B cell (primary cell): Measurements from ENCODE around the gene GULP1. TPM values are rescaled to one million over a fixed set of nuclear protein-coding genes. Genes with fewer than 3 reads are reported as not detected.

Experiments
- ATAC-seq: fragments of 200-7000 bp; cut with Tn5 transposase; one replicate; pipeline ENCODE4 v1.10.0; 2021; ENCODE audit warnings: low read depth, mild to moderate bottlenecking, moderate number of reproducible peaks, moderate library complexity
- CTCF ChIA-PET: fragments of 350-600 bp; sonication (Branson Sonifier 250); formaldehyde crosslinking; loops from one replicate; lab custom pipeline; 2021; ENCODE audit warnings: antibody characterized with exemption, inconsistent platforms; lab: Charles Lee
- POLR2A ChIA-PET: fragments of 350-600 bp; sonication (Branson Sonifier 250); formaldehyde crosslinking; loops from one replicate; lab custom pipeline; 2021; ENCODE audit warnings: antibody characterized with exemption; lab: Charles Lee
- DNase-seq: peaks from one replicate; pipeline ENCODE4 v3.0.0; 2013
- H2AFZ ChIP-seq: 2 replicates; pipeline ENCODE4 v1.6.1; 2012; ENCODE audit warnings: mild to moderate bottlenecking, low read depth, low read length; ENCODE audit not compliant: insufficient read depth, poor library complexity, severe bottlenecking
- H3K27ac ChIP-seq, 2 donors: 1 replicate in 1 of 2; 2 replicates in 1 of 2; pipeline ENCODE4 v1.5.1; 2012 to 2013; ENCODE audit warnings: low read length in 2 of 2, mild to moderate bottlenecking in 2 of 2, moderate library complexity in 1 of 2
- H3K27me3 ChIP-seq, 4 experiments: fragments of 200-600 bp in 1 of 4; sonication (generic) in 1 of 4; replicated peaks in 1 of 4; 1 replicate in 2 of 4; 2 replicates in 2 of 4; pipeline versions ENCODE4 v1.6.1 to v1.7.0; 2013 to 2016; ENCODE audit warnings: low read length in 3 of 4, mild to moderate bottlenecking in 2 of 4, mixed read lengths in 1 of 4, moderate library complexity in 1 of 4; ENCODE audit not compliant: insufficient read depth in 4 of 4, control insufficient read depth in 3 of 4; ENCODE audit errors: control extremely low read depth in 1 of 4
- H3K36me3 ChIP-seq, 2 experiments: replicated peaks in 1 of 2; 1 replicate in 1 of 2; 2 replicates in 1 of 2; pipeline versions ENCODE4 v1.6.1 to v1.7.1; 2013; ENCODE audit warnings: low read length in 1 of 2; ENCODE audit not compliant: insufficient read depth in 2 of 2, control insufficient read depth in 1 of 2; ENCODE audit errors: control extremely low read depth in 1 of 2, extremely low read depth in 1 of 2
- H3K4me1 ChIP-seq, 2 donors: fragments of 200-600 bp in 1 of 2; sonication (generic) in 1 of 2; 1 replicate in 1 of 2; 2 replicates in 1 of 2; pipeline versions ENCODE4 v1.5.1 to v1.6.1; 2013 to 2017; ENCODE audit warnings: low read length in 2 of 2; ENCODE audit not compliant: control insufficient read depth in 2 of 2, insufficient read depth in 2 of 2
- H3K4me2 ChIP-seq: replicated peaks from 2 replicates; pipeline ENCODE3; 2012; ENCODE audit warnings: mild to moderate bottlenecking, low read depth, low read length; ENCODE audit not compliant: poor library complexity, severe bottlenecking
- H3K4me3 ChIP-seq, 5 experiments: fragments of 200-600 bp in 1 of 5; sonication (generic) in 1 of 5; 1 replicate in 3 of 5; 2 replicates in 2 of 5; pipeline versions ENCODE4 v1.5.1 to v1.7.0; 2011 to 2016; ENCODE audit warnings: low read length in 4 of 5, mild to moderate bottlenecking in 4 of 5, low read depth in 2 of 5, control low read depth in 1 of 5, moderate library complexity in 1 of 5; ENCODE audit not compliant: insufficient read depth in 1 of 5; ENCODE audit errors: control extremely low read depth in 1 of 5, extremely low read depth in 1 of 5
- H3K79me2 ChIP-seq: fragments of 200-600 bp; sonication (generic); one replicate; pipeline ENCODE4 v1.6.0; 2016; ENCODE audit warnings: low read length; ENCODE audit not compliant: control insufficient read depth, insufficient read depth
- H3K9ac ChIP-seq: fragments of 200-600 bp; sonication (generic); 2 replicates; pipeline ENCODE4 v1.6.1; 2017; ENCODE audit warnings: mild to moderate bottlenecking, low read length, moderate library complexity
- H3K9me3 ChIP-seq, 3 donors: one replicate each; pipeline versions ENCODE4 v1.6.1 to v1.7.1; 2013; ENCODE audit warnings: low read length in 2 of 3; ENCODE audit not compliant: control insufficient read depth in 2 of 3, insufficient read depth in 1 of 3; ENCODE audit errors: control extremely low read depth in 1 of 3
- H4K20me1 ChIP-seq: 2 replicates; pipeline ENCODE4 v1.6.0; 2012; ENCODE audit warnings: mild to moderate bottlenecking, low read length; ENCODE audit not compliant: insufficient read depth, control insufficient read depth, poor library complexity, severe bottlenecking
- H3K27ac Mint-ChIP-seq: one replicate; pipeline ENCODE4 v1.8.0; 2021; ENCODE audit warnings: mixed read lengths
- H3K27me3 Mint-ChIP-seq: one replicate; pipeline ENCODE4 v1.8.0; 2021; ENCODE audit warnings: mixed read lengths
- H3K4me1 Mint-ChIP-seq: one replicate; pipeline ENCODE4 v1.8.0; 2021; ENCODE audit warnings: mixed read lengths
- H3K4me3 Mint-ChIP-seq: one replicate; pipeline ENCODE4 v1.8.0; 2021; ENCODE audit warnings: mixed read lengths
- H3K9me3 Mint-ChIP-seq: one replicate; pipeline ENCODE4 v1.8.0; 2022; ENCODE audit warnings: mixed read lengths; ENCODE audit not compliant: insufficient read depth
- CTCF ChIP-seq: fragments of 200-600 bp; IDR thresholded peaks from one replicate; pipeline ENCODE4 v1.8.0; 2022; ENCODE audit warnings: antibody characterized with exemption, mild to moderate bottlenecking
- EZH2 ChIP-seq: IDR thresholded peaks from 2 replicates; pipeline ENCODE4 v1.6.1; 2012; ENCODE audit warnings: borderline replicate concordance, low read depth, mild to moderate bottlenecking, moderate library complexity, low read length; ENCODE audit not compliant: insufficient read depth, poor library complexity, severe bottlenecking
- WGBS: methylation state at CpG from one replicate; pipeline ENCODE4 v1.1.5; 2013; ENCODE audit warnings: missing lambda C conversion rate; ENCODE audit not compliant: insufficient coverage; 5-methylcytosine and 5-hydroxymethylcytosine counted together
- intact Hi-C: fragments of 100-400 bp; cut with micrococcal nuclease; formaldehyde crosslinking; loops from one replicate; pipeline ENCODE4 v1.10.0; 2022
- polyA plus RNA-seq: library from polyadenylated mRNA; depleted of rRNA; stranded (reverse); fragments of >200 nt; gene quantifications from 2 replicates; pipeline ENCODE4 v1.2.3, GENCODE V29; 2012
- total RNA-seq, 2 donors: library from RNA; stranded (reverse); fragments of 120-200 nt in 1 of 2; gene quantifications; 1 replicate in 1 of 2; 2 replicates in 1 of 2; pipeline versions ENCODE4 v1.2.3 to v1.2.4, GENCODE V29; 2013 to 2022

GULP1 gene
- total and polyA plus RNA-seq, 2 donors (not counting 1 experiment from before 2014, with no cell fraction given) = not detected

DNA sequence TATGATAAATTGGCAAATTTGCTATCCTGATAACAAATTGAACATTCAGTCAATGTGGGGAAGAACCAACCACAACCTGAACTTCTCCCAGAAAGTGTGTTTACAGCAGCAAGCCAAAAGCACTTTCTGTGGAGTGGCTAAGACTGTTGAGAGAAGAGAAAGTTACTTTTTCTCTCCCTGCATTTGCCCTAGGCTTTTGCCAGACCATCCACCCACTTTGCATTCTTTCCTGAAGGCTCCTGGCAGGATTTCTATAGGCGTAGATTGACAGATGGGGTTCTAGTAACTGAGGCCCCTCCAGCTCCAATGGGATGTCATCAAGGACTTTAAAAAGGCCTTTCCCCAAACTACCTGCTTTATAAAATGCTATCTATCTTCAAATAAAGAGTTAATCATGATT lies 215.2 kb downstream of the GULP1 start:
- Histone ChIP-seq H3K9ac (no peak overlapping the region), H3K27ac (no peak overlapping the region), H3K4me1 (no peaks in the 10 kb centered on the region), H2AFZ (no peak overlapping the region), H4K20me1 (no peaks in the 10 kb centered on the region), H3K79me2 (no peaks in the 10 kb centered on the region), H3K27me3 (no peaks in the 10 kb centered on the region), H3K9me3 (no peaks in the 10 kb centered on the region), H3K4me3 (no peak overlapping the region), H3K36me3 (no peaks in the 10 kb centered on the region), H3K4me2 (no peak overlapping the region)
- ATAC-seq (no peak), DNase-seq (no peak)
- ChIA-PET CTCF (no interaction called here), POLR2A (no interaction called here)
- no CpG with 5 or more reads among the region's 1 CpG for WGBS
- Mint-ChIP-seq H3K27me3 (no peaks in the 10 kb centered on the region), H3K27ac (no peak overlapping the region), H3K9me3 (no peaks in the 10 kb centered on the region), H3K4me3 (no peak overlapping the region), H3K4me1 (no peaks in the 10 kb centered on the region)
- TF ChIP-seq EZH2 (no peak), CTCF (no peak)
- intact Hi-C loops = no loop called here

DNA sequence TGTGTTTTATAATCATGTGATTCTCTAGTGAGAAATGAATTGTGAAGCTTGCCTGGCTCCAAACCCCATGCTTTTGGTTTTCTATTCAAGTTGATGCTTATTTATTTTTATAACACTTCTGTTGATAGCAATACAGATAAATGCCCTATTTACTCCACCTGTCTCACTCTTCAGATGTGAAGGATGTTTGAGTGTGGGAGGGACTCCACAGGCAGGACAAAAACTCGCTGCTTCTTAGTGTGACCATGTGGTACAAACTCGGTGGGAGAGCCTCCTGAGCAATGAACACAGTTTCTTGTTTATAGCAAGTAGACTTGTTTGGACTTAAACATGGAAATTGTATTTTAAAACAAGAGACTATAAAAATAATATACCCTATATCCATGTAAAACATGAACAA lies 219.7 kb downstream of the GULP1 start:
- POLR2A ChIA-PET = no interaction called here
- Histone ChIP-seq H3K27me3 (no peaks in the 10 kb centered on the region), H3K27ac (no peak overlapping the region), H3K79me2 (no peaks in the 10 kb centered on the region), H3K4me1 (no peaks in the 10 kb centered on the region), H3K36me3 (no peaks in the 10 kb centered on the region), H3K4me2 (no peak overlapping the region), H3K9ac (no peak overlapping the region), H3K9me3 (no peaks in the 10 kb centered on the region), H4K20me1 (no peaks in the 10 kb centered on the region), H2AFZ (no peak overlapping the region), H3K4me3 (no peak overlapping the region)
- DNase-seq = no peak
- H3K27me3 Mint-ChIP-seq = no peaks in the 10 kb centered on the region
- no CpG with 5 or more reads among the region's 2 CpGs for WGBS
- no peaks in the 10 kb centered on the region for H3K4me1 Mint-ChIP-seq
- H3K27ac Mint-ChIP-seq = no peak overlapping the region
- H3K9me3 Mint-ChIP-seq = no peaks in the 10 kb centered on the region
- ATAC-seq = no peak
- no peak overlapping the region for H3K4me3 Mint-ChIP-seq
- intact Hi-C loops = no loop called here
- CTCF ChIA-PET = no interaction called here
- TF ChIP-seq CTCF (no peak), EZH2 (no peak)
